ENCODE results near the gene MGST1. TPM values are rescaled to one million over a fixed set of nuclear protein-coding genes. Genes with fewer than 3 reads are reported as not detected.

The MGST1 gene
- polyA plus RNA-seq, 1 experiment: 656 TPM

DNA sequence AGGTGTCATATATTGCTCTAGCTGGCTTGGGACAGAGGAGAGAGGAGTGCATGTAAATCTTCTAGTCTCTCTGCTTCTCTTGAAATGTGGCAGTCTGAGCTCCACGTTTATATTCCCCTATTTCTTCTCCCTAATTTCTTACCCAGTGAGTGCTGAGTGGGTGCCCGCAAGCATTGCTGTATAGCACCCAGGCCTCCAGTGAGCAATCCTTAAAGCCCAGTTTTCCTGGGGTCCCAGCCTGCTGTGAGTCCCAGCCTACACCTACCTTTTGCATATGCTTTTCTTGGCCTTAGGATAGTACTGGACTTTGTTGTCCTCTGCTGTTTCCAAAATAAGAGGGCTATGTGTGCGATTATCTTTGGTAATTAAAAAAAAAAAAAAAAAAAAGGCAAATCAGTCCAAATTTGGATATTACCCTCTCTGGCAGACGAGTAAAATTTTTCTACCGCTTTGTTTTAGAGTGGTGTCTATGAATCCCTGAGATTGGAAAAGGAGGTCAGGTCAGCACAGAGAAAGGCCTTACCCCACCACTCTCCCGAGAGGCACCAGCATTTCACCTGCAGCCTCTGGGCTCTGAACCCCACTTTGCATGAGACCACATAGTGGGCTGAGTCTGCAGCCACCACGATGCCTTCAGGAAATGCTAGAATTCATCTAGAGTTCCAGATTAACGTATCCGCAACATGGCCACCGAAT lies 1.1 kb downstream of the MGST1 start:
- TF ChIP-seq, protein P1, sequence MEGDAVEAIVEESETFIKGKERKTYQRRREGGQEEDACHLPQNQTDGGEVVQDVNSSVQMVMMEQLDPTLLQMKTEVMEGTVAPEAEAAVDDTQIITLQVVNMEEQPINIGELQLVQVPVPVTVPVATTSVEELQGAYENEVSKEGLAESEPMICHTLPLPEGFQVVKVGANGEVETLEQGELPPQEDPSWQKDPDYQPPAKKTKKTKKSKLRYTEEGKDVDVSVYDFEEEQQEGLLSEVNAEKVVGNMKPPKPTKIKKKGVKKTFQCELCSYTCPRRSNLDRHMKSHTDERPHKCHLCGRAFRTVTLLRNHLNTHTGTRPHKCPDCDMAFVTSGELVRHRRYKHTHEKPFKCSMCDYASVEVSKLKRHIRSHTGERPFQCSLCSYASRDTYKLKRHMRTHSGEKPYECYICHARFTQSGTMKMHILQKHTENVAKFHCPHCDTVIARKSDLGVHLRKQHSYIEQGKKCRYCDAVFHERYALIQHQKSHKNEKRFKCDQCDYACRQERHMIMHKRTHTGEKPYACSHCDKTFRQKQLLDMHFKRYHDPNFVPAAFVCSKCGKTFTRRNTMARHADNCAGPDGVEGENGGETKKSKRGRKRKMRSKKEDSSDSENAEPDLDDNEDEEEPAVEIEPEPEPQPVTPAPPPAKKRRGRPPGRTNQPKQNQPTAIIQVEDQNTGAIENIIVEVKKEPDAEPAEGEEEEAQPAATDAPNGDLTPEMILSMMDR (IDR thresholded peaks at IDR 0.05; ENCODE audit: low read depth, low read length): no peak
- no peak for DNase-seq (ENCODE audit: low read depth, low spot score)
- ChIA-PET CTCF (no interaction called here), POLR2A (interaction anchor here (1.3 kb wide), 1 partner anchor 12 kb away, joined by 5 read pairs; no protein-coding TSS in a partner anchor)
- Histone ChIP-seq H3K4me3 (ENCODE audit: low read depth, low read length) (peak overlapping the region; percentile 74), H3K27ac (ENCODE audit: low read depth, low read length) (peak overlapping the region; percentile 99), H3K9me3 (ENCODE audit: control insufficient read depth, insufficient read depth, low read length) (no peaks in the 10 kb centered on the region), H3K27me3 (ENCODE audit: control insufficient read depth, insufficient read depth, low read length) (no peaks in the 10 kb centered on the region)

GRCh38 chr12:16349131-16349460 lies 1.7 kb downstream of the MGST1 start:
- no peaks in the 10 kb centered on the region for H3K27me3 ChIP-seq (ENCODE audit: control insufficient read depth, insufficient read depth, low read length)
- no peaks in the 10 kb centered on the region for H3K9me3 ChIP-seq (ENCODE audit: control insufficient read depth, insufficient read depth, low read length)
- TF ChIP-seq, protein P1 (IDR thresholded peaks at IDR 0.05; ENCODE audit: low read depth, low read length): no peak
- POLR2A ChIA-PET: no interaction called here
- H3K4me3 ChIP-seq (ENCODE audit: low read depth, low read length): peak overlapping the region; percentile 74
- H3K27ac ChIP-seq (ENCODE audit: low read depth, low read length): peak overlapping the region; percentile 99
- DNase-seq (ENCODE audit: low read depth, low spot score): peak; percentile 89
- CTCF ChIA-PET: no interaction called here

DNA sequence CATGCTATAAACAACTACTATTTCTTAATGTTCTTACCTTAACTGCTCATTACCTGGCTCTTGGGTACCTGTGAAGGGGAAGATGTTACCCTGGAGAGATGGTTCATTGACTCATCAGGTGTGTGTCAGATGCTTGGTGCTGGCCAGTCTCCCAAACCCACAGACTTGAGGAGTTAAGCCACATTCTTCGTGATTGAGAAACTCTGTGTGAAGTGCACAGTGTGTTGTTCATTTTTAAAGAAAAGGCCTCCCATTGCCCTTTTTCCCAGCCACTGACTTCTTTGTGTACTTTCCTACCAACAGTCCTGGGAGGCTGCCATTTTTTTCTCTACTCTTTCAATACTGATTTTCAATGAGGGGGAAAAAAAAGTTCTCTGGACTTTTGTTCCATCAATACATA lies 3.2 kb downstream of the MGST1 start:
- Histone ChIP-seq H3K9me3 (ENCODE audit: control insufficient read depth, insufficient read depth, low read length) (no peaks in the 10 kb centered on the region), H3K4me3 (ENCODE audit: low read depth, low read length) (peak overlapping the region; percentile 28), H3K27me3 (ENCODE audit: control insufficient read depth, insufficient read depth, low read length) (no peaks in the 10 kb centered on the region), H3K27ac (ENCODE audit: low read depth, low read length) (peak overlapping the region; percentile 99)
- CTCF ChIA-PET: interaction anchor here (0.6 to 2.3 kb wide), 2 partner anchors 9 to 251 kb away, joined by 3 to 11 read pairs; no protein-coding TSS in a partner anchor
- DNase-seq (ENCODE audit: low read depth, low spot score): peak; percentile 87
- POLR2A ChIA-PET: interaction anchor here (1.3 kb wide), 1 partner anchor 370 kb away, joined by 3 read pairs; no protein-coding TSS in a partner anchor
- TF ChIP-seq, protein P1 (IDR thresholded peaks at IDR 0.05; ENCODE audit: low read depth, low read length): no peak

DNA sequence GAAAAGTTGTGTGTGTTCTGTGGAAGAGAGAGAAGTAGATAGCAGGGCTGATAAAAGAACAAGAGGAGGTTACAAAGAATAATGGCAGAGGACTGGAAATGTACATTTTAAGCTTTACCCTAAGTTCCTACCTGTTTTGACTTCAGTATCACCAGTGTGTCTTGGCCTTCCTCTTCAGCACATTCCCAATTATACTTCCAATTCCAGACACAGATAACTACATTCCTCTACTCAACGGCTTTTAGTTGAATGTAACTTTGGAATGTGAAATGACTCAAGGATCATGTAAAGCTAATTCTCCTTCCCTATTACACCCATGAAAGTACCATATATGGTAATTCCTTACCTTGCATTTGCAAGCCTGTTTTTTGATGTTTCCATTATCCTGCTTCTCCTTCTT lies 5.0 kb downstream of the MGST1 start:
- H3K4me3 ChIP-seq (ENCODE audit: low read depth, low read length): peak overlapping the region; percentile 33
- H3K27me3 ChIP-seq (ENCODE audit: control insufficient read depth, insufficient read depth, low read length): no peaks in the 10 kb centered on the region
- POLR2A ChIA-PET: no interaction called here
- peak overlapping the region; percentile 66 for H3K27ac ChIP-seq (ENCODE audit: low read depth, low read length)
- no peaks in the 10 kb centered on the region for H3K9me3 ChIP-seq (ENCODE audit: control insufficient read depth, insufficient read depth, low read length)
- CTCF ChIA-PET: interaction anchor here (1.0 to 2.4 kb wide), 4 partner anchors 7 to 820 kb away, joined by 3 to 11 read pairs (median 8); no protein-coding TSS in a partner anchor
- TF ChIP-seq, protein P1 (IDR thresholded peaks at IDR 0.05; ENCODE audit: low read depth, low read length): no peak
- DNase-seq (ENCODE audit: low read depth, low spot score): no peak

DNA sequence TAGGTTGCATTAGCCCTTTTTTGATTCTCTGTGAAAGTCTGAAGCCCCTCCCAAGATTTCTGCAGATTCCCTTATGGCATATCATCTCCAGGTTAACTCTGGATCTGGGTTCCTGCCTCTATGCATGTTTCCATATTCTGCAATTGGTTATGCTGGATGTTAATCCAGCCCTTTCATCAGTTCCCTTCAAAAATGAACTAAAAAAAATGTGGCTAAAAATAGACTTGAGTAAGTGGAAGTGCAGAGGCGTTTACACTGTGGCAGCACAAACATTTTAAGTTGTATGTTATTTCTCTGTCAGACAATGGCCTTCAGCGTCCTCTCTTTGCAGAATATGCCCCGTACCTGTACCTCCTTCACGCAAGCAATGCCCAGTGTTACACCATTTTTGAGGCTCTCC lies 11.4 kb downstream of the MGST1 start:
- POLR2A ChIA-PET: no interaction called here

More for the DNA sequence above, 11.4 kb downstream of the MGST1 start:
- H3K27me3 ChIP-seq (ENCODE audit: control insufficient read depth, insufficient read depth, low read length): no peaks in the 10 kb centered on the region
- no peak overlapping the region for H3K4me3 ChIP-seq (ENCODE audit: low read depth, low read length)
- TF ChIP-seq, protein P1 (IDR thresholded peaks at IDR 0.05; ENCODE audit: low read depth, low read length): no peak
- H3K27ac ChIP-seq (ENCODE audit: low read depth, low read length): no peak overlapping the region
- CTCF ChIA-PET: interaction anchor here (0.6 to 2.4 kb wide), 4 partner anchors 7 to 337 kb away, joined by 3 to 11 read pairs (median 4); no protein-coding TSS in a partner anchor
- no peaks in the 10 kb centered on the region for H3K9me3 ChIP-seq (ENCODE audit: control insufficient read depth, insufficient read depth, low read length)
- no peak for DNase-seq (ENCODE audit: low read depth, low spot score)

All from AG04450 (cell line).